CD4-positive, alpha-beta T cell treated with Interleukin-2 at 100 ng/mL for 4 hours (primary cell): Measurements from ENCODE around the gene RAB27A.
A peak's percentile ranks its signal among the peaks of the same experiment; 100 is the strongest.

Source experiments
- DNase-seq: peaks from one replicate; pipeline ENCODE4 v3.0.0-alpha.2; 2020; ENCODE audit warnings: low spot score

The RAB27A gene

GRCh38 chr15:55221090-55222011, 68.3 kb downstream of the RAB27A start:
- DNase-seq: peak; percentile 74

- DNase-seq: no peak
These were observed 69.0 kb downstream of the RAB27A start for GRCh38 chr15:55220606-55221005.

- peak; percentile 28 for DNase-seq
These were observed 71.6 kb downstream of the RAB27A start for GRCh38 chr15:55218056-55218455.

GRCh38 chr15:55204464-55204863, 85.1 kb downstream of the RAB27A start:
- DNase-seq: no peak

GRCh38 chr15:55202206-55202605, 87.4 kb downstream of the RAB27A start:
- no peak for DNase-seq

GRCh38 chr15:55198706-55199105, 90.9 kb downstream of the RAB27A start:
- no peak for DNase-seq

GRCh38 chr15:55197719-55198118, 91.9 kb downstream of the RAB27A start:
- no peak for DNase-seq

- peak; percentile 36 for DNase-seq
These were observed 92.3 kb downstream of the RAB27A start for GRCh38 chr15:55197362-55197705.

- peak; percentile 97 for DNase-seq
These were observed 92.9 kb downstream of the RAB27A start, which contains the start of gene RSL24D1 for GRCh38 chr15:55196458-55197361. Gene RSL24D1, minus strand, starts transcription at chr15:55196941. Its CDS starts 51 bp downstream, at chr15:55196890.

GRCh38 chr15:55195996-55196395, 93.6 kb downstream of the RAB27A start:
- DNase-seq: no peak

GRCh38 chr15:55194256-55194655, 95.4 kb downstream of the RAB27A start:
- no peak for DNase-seq

GRCh38 chr15:55186331-55186730, 103.3 kb downstream of the RAB27A start:
- no peak for DNase-seq

GRCh38 chr15:55183679-55184078, 105.9 kb downstream of the RAB27A start:
- no peak for DNase-seq

GRCh38 chr15:55179141-55179540, 110.5 kb downstream of the RAB27A start:
- DNase-seq: no peak

- no peak for DNase-seq
These were observed 119.3 kb downstream of the RAB27A start for GRCh38 chr15:55170361-55170760.

- peak; percentile 50 for DNase-seq
These were observed 121.2 kb downstream of the RAB27A start for GRCh38 chr15:55168350-55168974.

- no peak for DNase-seq
These were observed 125.3 kb downstream of the RAB27A start for GRCh38 chr15:55164284-55164683.
